IMR-90 (cell line): ENCODE measurements around the gene PTK6. TPM values are rescaled to one million over a fixed set of nuclear protein-coding genes. Genes with fewer than 3 reads are reported as not detected.

Source experiments
- ATAC-seq: fragments of 200-7000 bp; cut with Tn5 transposase; 2 replicates; pipeline ENCODE4 v1.9.1; 2020; ENCODE audit warnings: low read depth, mild to moderate bottlenecking, moderate library complexity
- BruUV-seq: library from RNA; stranded (reverse); fragments of 400-500 nt; replicated peaks from 2 replicates; lab custom pipeline; 2021; lab: Mats Ljungman, UMichigan
- CTCF ChIA-PET: fragments of 300-600 bp; formaldehyde crosslinking; extraction: SDS; loops from one replicate; lab custom pipeline; 2021; ENCODE audit warnings: antibody characterized with exemption; lab: Yijun Ruan, JAX
- POLR2A ChIA-PET: fragments of 300-600 bp; sonication (Branson Sonifier 250); formaldehyde crosslinking; loops from one replicate; lab custom pipeline; 2022; ENCODE audit warnings: antibody characterized with exemption; ENCODE audit not compliant: unreplicated experiment; lab: Charles Lee
- DNase-seq: peaks from one replicate; pipeline ENCODE4 v3.0.0; 2013
- H2AFZ ChIP-seq: replicated peaks from 2 replicates; pipeline ENCODE3; 2013; ENCODE audit warnings: low read length, mild to moderate bottlenecking; ENCODE audit not compliant: poor library complexity
- H2AK5ac ChIP-seq: 2 replicates; pipeline ENCODE4 v1.6.1; 2013; ENCODE audit warnings: low read depth, low read length, inconsistent platforms
- H2AK9ac ChIP-seq: replicated peaks from 2 replicates; pipeline ENCODE3; 2013; ENCODE audit warnings: mild to moderate bottlenecking, low read depth, low read length, moderate library complexity; ENCODE audit not compliant: poor library complexity
- H2BK120ac ChIP-seq: 2 replicates; pipeline ENCODE4 v1.6.1; 2013; ENCODE audit warnings: low read depth, low read length, inconsistent platforms
- H2BK15ac ChIP-seq: 3 replicates; pipeline ENCODE4 v1.6.1; 2013; ENCODE audit warnings: low read depth, low read length, inconsistent platforms
- H2BK20ac ChIP-seq: 2 replicates; pipeline ENCODE4 v1.6.1; 2013; ENCODE audit warnings: low read depth, mild to moderate bottlenecking, inconsistent platforms, low read length, moderate library complexity
- H2BK5ac ChIP-seq: 2 replicates; pipeline ENCODE4 v1.6.1; 2013; ENCODE audit warnings: mild to moderate bottlenecking, low read depth, low read length, inconsistent platforms; ENCODE audit not compliant: poor library complexity, severe bottlenecking
- H3K14ac ChIP-seq: replicated peaks from 2 replicates; pipeline ENCODE4 v1.6.1; 2013; ENCODE audit warnings: low read depth, low read length, inconsistent platforms
- H3K18ac ChIP-seq: 2 replicates; pipeline ENCODE4 v1.6.1; 2013; ENCODE audit warnings: low read depth, low read length, control low read depth
- H3K23ac ChIP-seq: 2 replicates; pipeline ENCODE4 v1.6.1; 2013; ENCODE audit warnings: low read depth, low read length, inconsistent platforms
- H3K27ac ChIP-seq: 2 replicates; pipeline ENCODE4 v1.5.1; 2013; ENCODE audit warnings: mild to moderate bottlenecking, control low read depth, low read length; ENCODE audit not compliant: insufficient read depth
- H3K27me3 ChIP-seq: 2 replicates; pipeline ENCODE4 v1.6.1; 2013; ENCODE audit warnings: low read length; ENCODE audit not compliant: control insufficient read depth, insufficient read depth
- H3K36me3 ChIP-seq: 2 replicates; pipeline ENCODE4 v1.6.1; 2013; ENCODE audit warnings: low read length, mixed read lengths; ENCODE audit not compliant: control insufficient read depth, insufficient read depth
- H3K4ac ChIP-seq: 2 replicates; pipeline ENCODE4 v1.6.1; 2013; ENCODE audit warnings: low read depth, low read length, inconsistent platforms
- H3K4me1 ChIP-seq: 2 replicates; pipeline ENCODE4 v1.6.1; 2013; ENCODE audit warnings: low read length, mixed read lengths; ENCODE audit not compliant: control insufficient read depth, insufficient read depth
- H3K4me2 ChIP-seq: 2 replicates; pipeline ENCODE4 v1.6.1; 2013; ENCODE audit warnings: low read depth, mild to moderate bottlenecking, control low read depth, low read length, moderate library complexity
- H3K4me3 ChIP-seq: 2 replicates; pipeline ENCODE4 v1.5.1; 2013; ENCODE audit warnings: low read depth, mild to moderate bottlenecking, control low read depth, low read length, moderate library complexity; ENCODE audit not compliant: insufficient read depth
- H3K56ac ChIP-seq: 2 replicates; pipeline ENCODE4 v1.6.1; 2013; ENCODE audit warnings: low read length, inconsistent platforms; ENCODE audit not compliant: insufficient read depth; ENCODE audit errors: extremely low read depth
- H3K79me1 ChIP-seq, 2 experiments: 2 replicates each; pipeline ENCODE4 v1.6.1; 2013; ENCODE audit warnings: low read length in 2 of 2, inconsistent platforms in 1 of 2, low read depth in 1 of 2
- H3K9ac ChIP-seq: 2 replicates; pipeline ENCODE4 v1.6.1; 2013; ENCODE audit warnings: low read depth, low read length, control low read depth
- H3K9me1 ChIP-seq: 2 replicates; pipeline ENCODE4 v1.6.1; 2013; ENCODE audit warnings: low read length, inconsistent platforms; ENCODE audit not compliant: insufficient read depth
- H3K9me3 ChIP-seq: 2 replicates; pipeline ENCODE4 v1.6.1; 2013; ENCODE audit warnings: low read length; ENCODE audit not compliant: control insufficient read depth, insufficient read depth
- H4K20me1 ChIP-seq: 2 replicates; pipeline ENCODE4 v1.6.1; 2013; ENCODE audit warnings: low read length, inconsistent platforms; ENCODE audit not compliant: insufficient read depth
- H4K5ac ChIP-seq: 2 replicates; pipeline ENCODE4 v1.6.1; 2013; ENCODE audit warnings: mild to moderate bottlenecking, low read depth, low read length, control low read depth
- H4K8ac ChIP-seq, 2 experiments: 2 replicates each; pipeline ENCODE4 v1.6.1; 2013; ENCODE audit warnings: low read depth in 2 of 2, low read length in 2 of 2, control low read depth in 1 of 2, inconsistent platforms in 1 of 2
- H4K91ac ChIP-seq: 2 replicates; pipeline ENCODE4 v1.6.1; 2013; ENCODE audit warnings: low read depth, low read length, inconsistent platforms; ENCODE audit not compliant: insufficient read depth
- BHLHE40 ChIP-seq: fragments of 150-350 bp; IDR thresholded peaks from 2 replicates; pipeline ENCODE4 v1.6.1; 2016; ENCODE audit warnings: mild to moderate bottlenecking, low read depth, low read length
- CEBPB ChIP-seq: IDR thresholded peaks from 2 replicates; pipeline ENCODE4 v1.6.1; 2012; ENCODE audit warnings: low read depth, low read length, improper control_type of control experiment
- CHD1 ChIP-seq: IDR thresholded peaks from 2 replicates; pipeline ENCODE4 v1.6.1; 2012; ENCODE audit warnings: low read depth, low read length, improper control_type of control experiment
- CTCF ChIP-seq: conservative IDR thresholded peaks from 2 replicates; pipeline ENCODE4 v1.5.1; 2012; ENCODE audit warnings: mild to moderate bottlenecking, low read depth, low read length, improper control_type of control experiment
- ELK1 ChIP-seq: fragments of 150-350 bp; IDR thresholded peaks from 2 replicates; pipeline ENCODE4 v1.6.1; 2016; ENCODE audit warnings: low read depth, mild to moderate bottlenecking, low read length, moderate library complexity, borderline replicate concordance
- FOS ChIP-seq: fragments of 150-350 bp; IDR thresholded peaks from 2 replicates; pipeline ENCODE4 v1.6.1; 2016; ENCODE audit warnings: low read depth, low read length
- MAFK ChIP-seq: IDR thresholded peaks from 2 replicates; pipeline ENCODE4 v1.6.1; 2012; ENCODE audit warnings: low read depth, low read length, improper control_type of control experiment
- MAZ ChIP-seq: IDR thresholded peaks from 2 replicates; pipeline ENCODE4 v1.6.1; 2012; ENCODE audit warnings: low read depth, mild to moderate bottlenecking, low read length, improper control_type of control experiment, moderate library complexity, borderline replicate concordance
- MXI1 ChIP-seq: IDR thresholded peaks from 2 replicates; pipeline ENCODE4 v1.6.1; 2012; ENCODE audit warnings: low read depth, mild to moderate bottlenecking, low read length, moderate library complexity, borderline replicate concordance
- NFE2L2 ChIP-seq: fragments of 150-350 bp; IDR thresholded peaks from 2 replicates; pipeline ENCODE4 v1.6.1; 2016; ENCODE audit warnings: low read depth, mild to moderate bottlenecking, low read length
- POLR2A ChIP-seq: IDR thresholded peaks from 2 replicates; pipeline ENCODE4 v1.6.1; 2012; ENCODE audit warnings: mild to moderate bottlenecking, low read depth, low read length
- RAD21 ChIP-seq: IDR thresholded peaks from 2 replicates; pipeline ENCODE4 v1.6.1; 2012; ENCODE audit warnings: low read length, improper control_type of control experiment
- RCOR1 ChIP-seq: IDR thresholded peaks from 2 replicates; pipeline ENCODE4 v1.6.1; 2012; ENCODE audit warnings: mild to moderate bottlenecking, low read length, improper control_type of control experiment; ENCODE audit not compliant: insufficient replicate concordance
- RFX5 ChIP-seq: IDR thresholded peaks from 2 replicates; pipeline ENCODE4 v1.8.0; 2012; ENCODE audit warnings: low read depth, mild to moderate bottlenecking, low read length, moderate library complexity
- SMC3 ChIP-seq: fragments of 150-350 bp; IDR thresholded peaks from 2 replicates; pipeline ENCODE4 v1.6.1; 2016; ENCODE audit warnings: low read depth, mild to moderate bottlenecking, antibody characterized with exemption, low read length, moderate library complexity
- USF2 ChIP-seq: fragments of 150-350 bp; IDR thresholded peaks from 2 replicates; pipeline ENCODE4 v1.6.1; 2017; ENCODE audit warnings: mild to moderate bottlenecking, antibody characterized with exemption, low read length, low read depth
- WGBS, 2 experiments: methylation state at CpG; one replicate each; pipeline versions ENCODE4 v1.1.5 to v1.1.7; 2013; ENCODE audit warnings: missing lambda C conversion rate in 2 of 2; ENCODE audit not compliant: insufficient read length in 1 of 2; ENCODE audit errors: extremely low coverage in 2 of 2; 5-methylcytosine and 5-hydroxymethylcytosine counted together
- dilution Hi-C: fragments of 300-500 bp; cut with HindIII; formaldehyde crosslinking; loops from one replicate; pipeline ENCODE4 v1.14.3; 2018; ENCODE audit warnings: low sequenced_read_pairs; ENCODE audit not compliant: unreplicated experiment
- in situ Hi-C: fragments of 300-500 bp; cut with MboI; formaldehyde crosslinking; loops from 3 replicates; pipeline ENCODE4 v1.14.3; 2019; ENCODE audit warnings: low sequenced_read_pairs, inconsistent platforms, mixed read lengths
- intact Hi-C: fragments of 100-400 bp; cut with micrococcal nuclease; formaldehyde crosslinking; loops from 2 replicates; pipeline ENCODE4 v1.10.0; 2022
- polyA plus RNA-seq, 3 experiments: library from polyadenylated mRNA; depleted of rRNA; stranded (reverse); fragments of >200 nt; gene quantifications; 2 replicates each; pipeline ENCODE4 v1.2.3, GENCODE V29; 2012; ENCODE audit warnings: low replicate concordance in 1 of 3
- total RNA-seq: library from RNA; depleted of rRNA; stranded (reverse); fragments of >200 nt; gene quantifications from 2 replicates; pipeline ENCODE4 v1.2.3, GENCODE V29; 2012

PTK6 gene
- total and polyA plus RNA-seq, 2 of the 4 experiments (the other 2 are of a cell fraction), result not detected

GRCh38 chr20:63483834-63484233, 53.3 kb downstream of the PTK6 start:
- H3K36me3 ChIP-seq, result no peaks in the 10 kb centered on the region
- intact Hi-C loops (no loop called here), in situ Hi-C loops (no loop called here), dilution Hi-C loops (no loop called here)
- H3K27me3 ChIP-seq, result peaks cover 48% of the 10 kb centered on the region
- no peak overlapping the region for H3K4ac ChIP-seq
- H3K27ac ChIP-seq, result no peak overlapping the region
- no peak overlapping the region for H2BK5ac ChIP-seq
- WGBS, 2 experiments, result 50% methylated on average over 2 of the region's 12 CpGs; no CpG with 5 or more reads in 1 of the 2 experiments
- H4K20me1 ChIP-seq, result no peaks in the 10 kb centered on the region; the same call in 1 of the 2 replicates
- no peaks in the 10 kb centered on the region for H3K9me1 ChIP-seq
- no peak overlapping the region for H2BK120ac ChIP-seq
- H4K8ac ChIP-seq, result no peak overlapping the region
- no peak overlapping the region for H3K18ac ChIP-seq
- H3K9ac ChIP-seq, result no peak overlapping the region
- no peak overlapping the region for H4K91ac ChIP-seq
- no peak overlapping the region for H3K4me2 ChIP-seq
- H3K9me3 ChIP-seq, result no peaks in the 10 kb centered on the region
- no peak overlapping the region for H3K23ac ChIP-seq
- H3K14ac ChIP-seq, result no peak overlapping the region
- H3K79me1 ChIP-seq, result no peaks in the 10 kb centered on the region
- TF ChIP-seq RAD21, result no peak
- no peak for TF ChIP-seq NFE2L2
- TF ChIP-seq USF2, result no peak
- TF ChIP-seq MAZ, result no peak
- no peak for TF ChIP-seq SMC3
- no peak for TF ChIP-seq CTCF
- no peak for TF ChIP-seq MAFK
- no peak for TF ChIP-seq MXI1
- TF ChIP-seq POLR2A, result no peak
- no peak for TF ChIP-seq FOS
- TF ChIP-seq CEBPB, result no peak
- no peak for TF ChIP-seq BHLHE40
- no peak for TF ChIP-seq ELK1
- TF ChIP-seq RCOR1, result no peak
- TF ChIP-seq CHD1, result no peak
- no peak for TF ChIP-seq RFX5
- ATAC-seq (no peak), DNase-seq (no peak)
- no peak overlapping the region for H4K5ac ChIP-seq
- no peaks in the 10 kb centered on the region for H3K4me1 ChIP-seq
- no peak overlapping the region for H2AK5ac ChIP-seq
- no TSS peak for BruUV-seq
- no peak overlapping the region for H3K56ac ChIP-seq
- ChIA-PET CTCF (no interaction called here), POLR2A (no interaction called here)
- H2BK15ac ChIP-seq, result no peak overlapping the region
- no peak overlapping the region for H3K4me3 ChIP-seq
- no peak overlapping the region for H2AK9ac ChIP-seq
- no peak overlapping the region for H2BK20ac ChIP-seq
- no peak overlapping the region for H2AFZ ChIP-seq
